Lower leg skin (tissue), 3 donors: ENCODE measurements around the gene FAM47E.

Experiments used
- POLR2A ChIP-seq, 2 donors: fragments of 450-650 bp; IDR thresholded peaks; one replicate each; pipeline ENCODE4 v1.6.1; 2016 to 2017; ENCODE audit warnings: antibody characterized with exemption in 2 of 2, mild to moderate bottlenecking in 1 of 2, moderate library complexity in 1 of 2
- TF ChIP-seq, protein P1 (sequence below), 3 donors: fragments of 450-650 bp; IDR thresholded peaks; one replicate each; pipeline ENCODE4 v1.5.1; 2016; ENCODE audit warnings: antibody characterized with exemption in 3 of 3, mild to moderate bottlenecking in 3 of 3, moderate library complexity in 2 of 3

DNA sequence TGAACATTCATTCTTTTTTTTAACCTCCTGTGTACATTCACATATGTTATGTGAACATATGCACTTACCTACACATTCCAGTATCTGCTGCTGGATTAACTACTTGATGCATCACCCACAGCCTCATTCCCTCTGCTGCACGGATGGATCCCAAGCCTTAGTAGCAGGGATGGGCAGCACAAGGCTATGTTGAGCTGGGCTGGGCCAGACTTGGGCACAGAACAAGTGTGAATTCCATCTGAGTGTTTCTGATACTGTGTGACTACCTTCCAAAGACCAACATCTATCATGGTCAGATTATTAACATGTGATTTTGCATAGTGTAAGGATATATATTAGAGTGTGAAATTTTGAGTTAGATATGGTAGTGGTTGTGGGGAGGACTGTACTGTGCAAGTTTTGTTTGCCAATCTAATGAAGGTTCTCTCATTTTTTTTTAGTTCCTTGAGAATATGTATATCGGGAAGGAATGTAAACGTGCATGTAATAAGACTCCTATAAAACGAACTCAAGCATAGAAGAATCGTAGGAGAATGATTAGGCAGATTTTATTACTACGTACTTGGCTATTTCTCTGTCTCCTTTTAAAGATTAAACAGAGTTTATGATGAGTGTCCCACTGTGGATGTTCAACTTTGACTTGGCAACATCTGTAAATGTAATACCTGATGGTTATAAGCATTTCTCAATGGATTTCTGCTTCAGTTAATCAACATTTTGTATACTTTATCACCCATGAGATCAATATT is 31.6 kb downstream of the FAM47E start:
- TF ChIP-seq POLR2A (IDR thresholded peaks at IDR 0.05): no peak
- TF ChIP-seq, protein P1, sequence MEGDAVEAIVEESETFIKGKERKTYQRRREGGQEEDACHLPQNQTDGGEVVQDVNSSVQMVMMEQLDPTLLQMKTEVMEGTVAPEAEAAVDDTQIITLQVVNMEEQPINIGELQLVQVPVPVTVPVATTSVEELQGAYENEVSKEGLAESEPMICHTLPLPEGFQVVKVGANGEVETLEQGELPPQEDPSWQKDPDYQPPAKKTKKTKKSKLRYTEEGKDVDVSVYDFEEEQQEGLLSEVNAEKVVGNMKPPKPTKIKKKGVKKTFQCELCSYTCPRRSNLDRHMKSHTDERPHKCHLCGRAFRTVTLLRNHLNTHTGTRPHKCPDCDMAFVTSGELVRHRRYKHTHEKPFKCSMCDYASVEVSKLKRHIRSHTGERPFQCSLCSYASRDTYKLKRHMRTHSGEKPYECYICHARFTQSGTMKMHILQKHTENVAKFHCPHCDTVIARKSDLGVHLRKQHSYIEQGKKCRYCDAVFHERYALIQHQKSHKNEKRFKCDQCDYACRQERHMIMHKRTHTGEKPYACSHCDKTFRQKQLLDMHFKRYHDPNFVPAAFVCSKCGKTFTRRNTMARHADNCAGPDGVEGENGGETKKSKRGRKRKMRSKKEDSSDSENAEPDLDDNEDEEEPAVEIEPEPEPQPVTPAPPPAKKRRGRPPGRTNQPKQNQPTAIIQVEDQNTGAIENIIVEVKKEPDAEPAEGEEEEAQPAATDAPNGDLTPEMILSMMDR (IDR thresholded peaks at IDR 0.05): no peak
